Left ventricle myocardium superior (tissue), 1 donor: ENCODE data around the gene FRMD4A. TPM values are rescaled to one million over a fixed set of nuclear protein-coding genes. Genes with fewer than 3 reads are reported as not detected.

Experiments used
- ATAC-seq: fragments of 200-7000 bp; cut with Tn5 transposase; one replicate; pipeline ENCODE4 v1.9.1; 2020; ENCODE audit warnings: mild to moderate bottlenecking, moderate library complexity
- DNase-seq: peaks from one replicate; pipeline ENCODE4 v3.0.0-alpha.2; 2020
- intact Hi-C: fragments of 100-400 bp; cut with micrococcal nuclease; formaldehyde crosslinking; loops from one replicate; pipeline ENCODE4 v1.11.0; 2022
- total RNA-seq: library from RNA; stranded (reverse); fragmentation: NEBNext Ultra II Directional; extraction: Animal tissue kit (Norgen Biotek cat#: 25700); gene quantifications from one replicate; pipeline ENCODE4 v1.2.1, GENCODE V29; 2021
- donor health status: DM: no; HTN: yes; CAD: no; lungs with severe emphysema.

Gene FRMD4A
- total RNA-seq, 1 donor from 2014 or later: 43.3 TPM

- no peak for ATAC-seq
- no peak for DNase-seq
- intact Hi-C loops: no loop called here
Measured at GRCh38 chr10:13656337-13657100, 674.2 kb downstream of the FRMD4A start.

- ATAC-seq (peak; percentile 30), DNase-seq (no peak)
- intact Hi-C loops: no loop called here
Measured at GRCh38 chr10:13654846-13655245, 675.9 kb downstream of the FRMD4A start.

- intact Hi-C loops: no loop called here
- ATAC-seq (no peak), DNase-seq (no peak)
Measured at GRCh38 chr10:13654118-13654830, 676.5 kb downstream of the FRMD4A start.

- intact Hi-C loops: no loop called here
- DNase-seq (no peak), ATAC-seq (peak; percentile 45)
Measured at GRCh38 chr10:13652860-13653259, 677.9 kb downstream of the FRMD4A start.

- DNase-seq (no peak), ATAC-seq (no peak)
- intact Hi-C loops: no loop called here
Measured at GRCh38 chr10:13651969-13652720, 678.6 kb downstream of the FRMD4A start.

- ATAC-seq: no peak
- no peak for DNase-seq
- intact Hi-C loops: no loop called here
Measured at GRCh38 chr10:13650961-13651360, 679.8 kb downstream of the FRMD4A start.

- ATAC-seq: no peak
- DNase-seq: no peak
- intact Hi-C loops: no loop called here
Measured at GRCh38 chr10:13649844-13650520, 680.7 kb downstream of the FRMD4A start.

GRCh38 chr10:13648425-13648824 lies 682.3 kb downstream of the FRMD4A start:
- ATAC-seq (no peak), DNase-seq (no peak)
- intact Hi-C loops: no loop called here

- DNase-seq: no peak
- intact Hi-C loops: no loop called here
Measured at GRCh38 chr10:13644866-13645265, 685.9 kb downstream of the FRMD4A start.

GRCh38 chr10:13643016-13643415 lies 687.7 kb downstream of the FRMD4A start:
- ATAC-seq: no peak
- no peak for DNase-seq
- intact Hi-C loops: no loop called here

More at GRCh38 chr10:13644866-13645265, 685.9 kb downstream of the FRMD4A start:
- ATAC-seq: no peak

- ATAC-seq (no peak), DNase-seq (no peak)
- intact Hi-C loops: no loop called here
Measured at GRCh38 chr10:13642293-13642692, 688.4 kb downstream of the FRMD4A start.

- ATAC-seq (no peak), DNase-seq (no peak)
- intact Hi-C loops: no loop called here
Measured at GRCh38 chr10:13637894-13638293, 692.8 kb downstream of the FRMD4A start.

GRCh38 chr10:13637303-13637856 lies 693.3 kb downstream of the FRMD4A start:
- ATAC-seq (no peak), DNase-seq (no peak)
- intact Hi-C loops: no loop called here

GRCh38 chr10:13636776-13637175 lies 693.9 kb downstream of the FRMD4A start:
- no peak for DNase-seq
- no peak for ATAC-seq
- intact Hi-C loops: no loop called here

- DNase-seq: no peak
- intact Hi-C loops: no loop called here
- ATAC-seq: peak; percentile 59
Measured at GRCh38 chr10:13634207-13634606, 696.5 kb downstream of the FRMD4A start.

- peak; percentile 90 for ATAC-seq
- DNase-seq: peak; percentile 86
- intact Hi-C loops: no loop called here
Measured at GRCh38 chr10:13633689-13634088, 697.0 kb downstream of the FRMD4A start.

- DNase-seq (peak; percentile 49), ATAC-seq (peak; percentile 89)
- intact Hi-C loops: no loop called here
Measured at GRCh38 chr10:13632884-13633440, 697.8 kb downstream of the FRMD4A start.

- intact Hi-C loops: no loop called here
- ATAC-seq (no peak), DNase-seq (no peak)
Measured at GRCh38 chr10:13632440-13632839, 698.3 kb downstream of the FRMD4A start.

- intact Hi-C loops: no loop called here
- no peak for ATAC-seq
- no peak for DNase-seq
Measured at GRCh38 chr10:13631594-13631993, 699.1 kb downstream of the FRMD4A start.
